LHCN-M2 (cell line): ENCODE data around the gene MCM6. TPM values are rescaled to one million over a fixed set of nuclear protein-coding genes. Genes with fewer than 3 reads are reported as not detected.
"Not testable (repeated sequence)": the region's sequence is repeated elsewhere in the genome, so short reads cannot be mapped to it uniquely, and the experiment has no call there.

Experiments
- DNase-seq: peaks from one replicate; pipeline ENCODE4 v3.0.0-alpha.2; 2012; ENCODE audit warnings: low read depth
- total RNA-seq: library from RNA; depleted of rRNA; stranded (reverse); fragments of >200 nt; gene quantifications from 2 replicates; pipeline ENCODE4 v1.2.3, GENCODE V29; 2014

MCM6 gene
- total RNA-seq, 1 experiment from 2014 or later: 34.6 TPM

DNA sequence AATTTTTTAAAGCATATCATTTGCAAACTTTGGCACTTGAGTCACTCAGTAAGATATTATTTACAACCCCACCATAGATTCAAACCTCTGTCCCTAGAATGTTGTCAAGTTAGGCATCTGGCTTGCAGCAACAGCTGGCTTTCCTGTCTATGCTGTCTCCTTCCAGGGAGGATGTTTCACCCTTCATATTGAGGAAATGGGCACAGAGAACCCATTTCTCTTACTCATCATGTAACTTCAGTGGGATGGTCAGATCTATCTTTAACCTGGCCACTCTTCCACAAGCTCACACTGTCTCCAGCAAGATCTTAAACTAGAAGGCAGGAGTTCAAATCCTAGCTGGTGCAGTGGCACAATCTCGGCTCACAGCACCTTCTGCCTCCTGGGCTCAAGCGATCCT, 55.1 kb downstream of the MCM6 start:
- no peak for DNase-seq

DNA sequence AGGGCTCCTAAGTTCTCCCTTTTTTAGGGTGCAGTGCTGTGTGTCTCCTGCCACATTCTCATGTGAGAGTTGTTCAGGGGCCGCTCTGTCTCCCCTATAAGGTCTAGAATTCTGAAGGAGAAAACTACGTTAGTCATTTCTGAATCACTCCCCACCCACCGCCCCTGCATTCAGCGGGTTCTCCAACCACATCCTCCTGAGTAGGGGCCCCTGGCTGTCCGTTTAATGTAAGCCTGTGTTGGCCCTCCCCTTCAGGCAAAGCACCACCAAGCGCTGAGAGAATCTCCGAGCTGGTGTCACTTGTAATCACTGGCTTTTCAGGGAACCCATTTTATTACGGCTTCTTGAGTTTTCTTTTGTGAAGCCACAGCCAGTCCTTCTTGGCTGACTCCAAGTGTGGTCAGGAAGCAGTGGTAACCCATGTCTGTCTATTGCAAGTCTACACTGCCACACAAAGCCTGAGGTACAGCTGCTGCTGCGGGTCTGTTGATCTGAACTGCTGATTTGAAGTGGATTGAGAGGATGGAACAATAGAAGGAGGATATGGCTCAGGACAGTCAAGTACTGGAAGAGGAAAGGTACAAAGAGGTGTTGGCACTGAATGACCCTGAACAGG, 56.1 kb downstream of the MCM6 start:
- peak; percentile 60 for DNase-seq

DNA sequence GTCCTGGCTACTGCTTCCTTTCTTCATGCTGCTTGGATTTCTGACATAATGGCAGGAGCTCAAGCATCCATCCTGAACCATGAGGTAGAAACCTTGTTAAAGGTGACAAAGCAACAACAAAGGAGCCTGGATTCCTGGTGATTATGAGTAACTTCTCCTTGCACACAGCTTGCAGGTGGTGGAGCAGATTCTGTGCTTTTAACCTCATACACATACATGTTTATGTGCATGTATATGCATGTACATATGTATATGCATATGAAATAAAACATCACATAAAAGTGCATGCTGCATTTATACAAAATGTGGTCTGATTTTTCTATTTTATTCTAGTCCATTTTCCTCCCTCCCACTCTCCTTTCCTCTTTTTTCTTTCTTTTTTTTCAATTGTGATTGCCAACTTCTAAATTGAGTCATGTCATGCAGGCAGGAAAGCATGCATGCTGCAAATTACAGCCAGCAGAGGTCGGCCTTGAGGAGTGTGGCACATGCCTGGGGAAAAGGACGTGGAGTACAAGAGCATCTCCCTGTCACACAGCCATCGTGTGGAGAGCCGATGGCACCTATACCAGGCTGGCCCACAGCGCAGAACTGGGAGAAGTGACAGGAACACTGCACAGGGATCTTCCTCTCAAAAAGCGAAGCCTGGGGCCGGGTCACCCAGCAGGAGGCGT, 57.2 kb downstream of the MCM6 start:
- DNase-seq: peak; percentile 29

DNA sequence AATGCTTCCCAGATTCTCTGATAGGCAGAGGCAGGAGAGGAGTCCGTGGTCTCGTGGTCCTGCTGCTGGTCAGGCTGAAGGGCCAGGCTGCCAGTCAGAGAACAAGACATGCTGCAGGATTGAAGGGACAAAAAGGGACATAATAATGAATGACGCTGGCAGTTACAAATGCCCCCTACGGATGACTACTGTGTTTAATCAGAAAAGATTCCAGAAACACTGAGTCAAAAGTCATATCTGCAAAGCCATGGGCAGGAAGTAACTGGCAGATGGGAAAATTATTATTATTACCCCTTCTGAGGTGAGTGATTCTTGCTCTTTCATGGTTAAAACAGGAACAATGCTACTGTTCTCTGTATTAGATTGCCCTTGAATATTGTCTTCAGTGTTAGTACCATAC, 58.3 kb downstream of the MCM6 start:
- no peak for DNase-seq

DNA sequence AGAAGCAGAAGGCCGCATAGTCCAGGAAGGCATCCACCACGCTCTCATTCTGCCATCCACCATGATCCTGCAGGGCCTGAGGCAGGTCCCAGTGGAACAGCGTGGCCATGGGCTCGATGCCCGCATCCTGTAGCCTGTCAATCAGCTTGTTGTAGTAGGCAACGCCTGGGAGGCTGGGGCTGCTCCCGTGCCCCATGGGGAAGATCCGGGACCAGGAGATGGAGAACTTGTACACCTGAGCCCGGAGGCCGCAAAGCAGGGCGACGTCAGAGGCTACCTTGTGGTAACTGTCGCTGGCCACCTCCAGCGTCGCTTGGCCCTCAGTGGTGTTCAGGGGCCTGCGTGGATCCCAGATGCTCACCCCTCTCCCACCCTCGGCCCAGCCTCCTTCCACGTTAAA, 58.8 kb downstream of the MCM6 start:
- no peak for DNase-seq

DNA sequence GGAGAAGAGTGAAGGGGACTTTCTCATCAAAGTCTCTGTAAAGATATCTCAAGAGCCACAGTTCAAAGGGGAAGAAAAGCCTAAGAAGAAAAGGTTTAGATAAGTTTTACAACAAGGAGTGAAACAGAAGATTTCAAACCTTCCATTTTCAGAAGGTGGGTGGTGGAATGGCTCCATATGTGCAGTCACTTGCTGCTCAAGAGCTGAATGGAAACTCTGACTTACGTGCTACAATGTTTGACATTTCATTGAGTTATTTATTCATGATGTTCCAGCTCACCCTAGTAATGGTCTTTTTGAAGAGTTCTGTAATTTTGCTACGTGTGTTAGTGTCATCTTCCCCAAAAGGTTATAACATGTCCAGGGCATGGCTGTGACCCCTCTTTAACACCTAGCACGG, 61.0 kb downstream of the MCM6 start:
- no peak for DNase-seq

DNA sequence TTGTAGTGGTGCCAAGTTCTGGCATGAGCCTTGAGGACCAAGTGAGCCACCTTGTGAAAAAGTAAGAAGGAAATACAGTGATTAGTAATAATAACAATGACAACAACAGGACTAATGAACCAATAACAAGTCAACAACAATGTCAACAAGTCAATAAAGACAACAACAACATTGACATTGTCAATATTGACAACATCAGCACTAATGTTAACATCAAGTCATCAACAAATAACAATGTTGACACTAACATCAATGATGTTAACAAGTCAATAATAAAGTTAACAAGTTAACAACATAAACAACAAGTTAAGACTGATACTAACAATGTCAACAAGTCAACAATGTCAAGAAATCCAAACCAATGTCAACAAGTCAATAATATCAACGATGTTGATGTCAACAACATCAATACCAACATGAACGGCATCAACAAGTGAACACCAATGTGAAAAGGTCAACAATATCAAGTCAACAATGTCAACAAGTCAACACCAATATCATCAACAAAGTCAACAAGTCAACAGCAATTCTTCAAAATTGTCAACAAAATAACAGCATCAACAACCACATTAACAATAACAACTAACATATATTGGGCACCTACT, 63.2 kb downstream of the MCM6 start:
- DNase-seq: no peak

DNA sequence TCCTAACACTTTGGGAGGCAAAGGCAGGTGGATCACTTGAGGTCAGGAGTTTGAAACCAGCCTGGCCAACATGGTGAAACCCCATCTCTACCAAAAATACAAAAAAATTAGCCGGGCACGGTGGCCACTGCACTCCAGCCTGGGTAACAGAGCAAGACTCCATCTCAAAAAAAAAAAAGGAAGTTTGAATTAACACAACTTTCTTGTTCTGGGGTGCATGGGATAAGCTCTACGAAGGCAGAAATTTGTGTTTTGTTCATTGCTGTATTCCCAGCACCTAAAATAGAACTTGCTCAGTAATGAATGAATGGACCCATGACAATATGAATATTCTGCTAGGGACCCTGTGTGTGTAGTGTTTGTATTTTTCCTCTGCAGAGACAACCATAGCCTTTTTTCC, 68.4 kb downstream of the MCM6 start:
- not testable (repeated sequence) for DNase-seq

DNA sequence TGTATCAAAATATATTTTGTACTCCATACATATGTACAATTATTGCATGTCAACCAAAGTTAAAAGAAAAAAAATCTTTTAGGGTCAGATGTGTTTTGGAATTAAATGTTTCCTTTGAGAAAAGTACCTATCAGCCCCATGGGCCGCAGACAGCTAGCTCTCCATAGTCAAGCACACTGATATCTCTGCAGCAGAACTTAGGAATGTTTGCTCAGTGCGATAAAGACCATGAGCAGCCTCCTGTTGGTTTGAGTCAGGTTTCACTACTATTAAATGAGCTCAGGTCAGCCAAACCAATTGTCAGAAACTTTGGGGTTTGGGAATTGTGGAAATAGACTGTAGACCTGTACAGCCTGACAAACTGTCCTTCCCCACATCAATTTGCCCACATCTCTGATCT, 73.0 kb downstream of the MCM6 start:
- no peak for DNase-seq

DNA sequence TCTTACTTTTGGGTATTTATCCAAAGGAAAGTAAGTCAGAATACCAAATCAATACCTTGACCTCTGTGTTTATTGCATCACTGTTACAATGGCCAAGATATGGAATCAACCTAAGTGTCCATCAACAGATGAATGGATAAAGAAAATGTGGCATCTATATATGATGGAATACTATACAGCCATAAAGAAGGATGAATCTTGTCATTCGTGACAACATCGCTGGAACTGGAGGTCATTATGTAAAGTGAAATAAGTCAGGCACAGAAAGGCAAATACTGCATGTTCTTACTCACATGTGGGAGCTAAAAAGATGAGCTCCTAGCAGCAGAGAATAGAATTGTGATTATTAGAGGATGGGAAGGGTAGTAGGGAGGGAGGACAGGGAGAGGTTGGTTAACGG, 73.9 kb downstream of the MCM6 start:
- no peak for DNase-seq

DNA sequence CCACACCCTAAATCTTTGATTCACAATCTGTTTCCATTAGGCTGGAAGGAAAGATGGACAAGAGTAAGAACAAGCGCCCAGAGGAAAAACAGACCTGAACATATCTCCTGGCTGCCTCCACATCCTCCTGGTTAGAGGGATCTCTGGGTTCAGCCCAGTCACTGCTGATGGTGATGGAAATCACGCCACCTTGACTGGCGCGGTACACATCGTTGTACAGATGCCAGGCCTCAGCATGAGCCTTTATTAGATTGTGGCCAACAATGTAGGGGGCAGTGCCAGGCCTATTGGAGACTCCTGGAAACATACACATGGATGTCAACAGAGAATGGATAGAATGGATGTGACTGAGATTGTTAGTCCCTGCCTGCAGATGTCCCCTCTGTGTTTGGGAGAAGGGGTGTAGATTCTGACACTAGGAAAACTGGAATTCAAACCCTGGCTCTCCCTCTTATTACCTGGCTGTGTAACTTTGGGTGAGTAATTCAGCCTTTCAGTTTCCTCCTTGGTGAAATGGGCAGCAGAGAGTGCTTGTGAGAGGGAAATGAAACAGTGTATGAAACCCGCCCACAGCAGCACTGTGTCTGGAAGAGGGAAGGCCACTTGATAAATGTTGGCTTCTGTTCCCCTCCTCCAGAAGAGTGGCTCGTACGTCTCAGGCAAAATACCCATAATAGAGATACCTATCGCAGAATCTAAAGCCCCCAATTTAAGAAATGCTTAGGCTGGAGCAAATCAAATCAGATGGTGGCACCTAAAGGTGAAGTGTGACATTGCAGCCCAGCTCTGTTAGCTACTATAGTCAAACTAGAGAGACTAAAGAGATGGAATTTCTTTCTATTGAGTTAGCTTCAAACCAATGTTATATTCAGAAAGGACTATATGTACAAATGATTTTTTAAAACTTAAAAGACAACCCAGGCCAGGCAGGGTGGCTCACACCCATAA, 75.5 kb downstream of the MCM6 start:
- no peak for DNase-seq

DNA sequence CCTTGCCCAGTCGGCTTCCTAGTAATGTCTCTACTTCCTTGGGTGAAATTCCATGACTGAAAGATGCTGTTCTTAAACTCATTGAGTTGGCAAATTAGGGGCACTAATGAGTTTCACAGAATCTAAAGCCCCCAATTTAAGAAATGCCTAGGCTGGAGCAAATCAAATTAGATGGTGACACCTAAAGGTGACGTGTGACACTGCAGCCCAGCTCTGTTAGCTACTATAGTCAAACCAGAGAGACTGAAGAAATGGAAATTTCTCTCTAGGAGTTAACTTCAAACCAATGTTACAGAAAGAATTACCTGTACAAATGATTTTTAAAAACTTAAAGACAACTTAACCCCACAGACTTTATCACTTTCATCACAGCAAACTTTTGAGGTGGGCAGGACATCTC, 76.5 kb downstream of the MCM6 start:
- DNase-seq: no peak

DNA sequence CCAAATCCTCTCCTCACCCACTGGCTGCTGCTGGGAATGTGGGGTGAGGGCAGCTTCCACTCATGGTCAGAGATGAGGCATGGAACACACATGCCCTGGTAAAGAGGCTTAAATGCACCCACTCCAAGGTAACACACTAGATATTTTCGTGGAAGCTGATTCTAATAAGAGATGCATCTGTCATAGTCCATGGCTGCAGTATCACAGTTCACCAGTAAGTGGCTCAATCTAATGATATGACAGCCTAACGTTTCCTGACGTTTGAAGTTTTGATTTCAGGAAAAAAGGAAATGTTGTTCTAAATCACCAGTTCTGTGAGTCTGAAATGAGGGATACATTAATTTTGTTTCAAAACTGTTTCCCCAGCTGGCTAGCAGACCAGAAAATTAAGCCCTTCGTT, 77.5 kb downstream of the MCM6 start:
- DNase-seq: no peak

DNA sequence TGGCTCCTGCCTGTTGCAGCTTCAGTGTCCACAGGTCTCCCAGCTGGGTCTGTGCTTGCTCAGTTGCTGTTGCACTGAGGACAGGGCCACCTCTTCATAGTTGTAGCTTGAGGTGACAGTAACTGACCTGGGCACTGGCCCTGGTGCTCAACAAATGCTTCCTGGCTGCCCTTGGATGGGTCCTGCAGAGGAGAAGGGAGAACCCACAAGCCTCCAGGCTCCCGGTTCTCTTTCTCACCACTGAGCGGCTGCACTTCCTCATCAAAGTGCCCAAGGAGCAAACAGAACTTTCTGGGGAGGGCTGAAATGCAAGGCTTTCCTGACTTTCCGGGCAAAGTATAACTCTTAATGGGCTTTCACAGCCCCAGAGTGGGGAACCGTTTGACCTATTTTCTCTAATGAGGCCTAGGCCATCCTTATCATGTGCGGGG, 78.0 kb downstream of the MCM6 start:
- DNase-seq: no peak

DNA sequence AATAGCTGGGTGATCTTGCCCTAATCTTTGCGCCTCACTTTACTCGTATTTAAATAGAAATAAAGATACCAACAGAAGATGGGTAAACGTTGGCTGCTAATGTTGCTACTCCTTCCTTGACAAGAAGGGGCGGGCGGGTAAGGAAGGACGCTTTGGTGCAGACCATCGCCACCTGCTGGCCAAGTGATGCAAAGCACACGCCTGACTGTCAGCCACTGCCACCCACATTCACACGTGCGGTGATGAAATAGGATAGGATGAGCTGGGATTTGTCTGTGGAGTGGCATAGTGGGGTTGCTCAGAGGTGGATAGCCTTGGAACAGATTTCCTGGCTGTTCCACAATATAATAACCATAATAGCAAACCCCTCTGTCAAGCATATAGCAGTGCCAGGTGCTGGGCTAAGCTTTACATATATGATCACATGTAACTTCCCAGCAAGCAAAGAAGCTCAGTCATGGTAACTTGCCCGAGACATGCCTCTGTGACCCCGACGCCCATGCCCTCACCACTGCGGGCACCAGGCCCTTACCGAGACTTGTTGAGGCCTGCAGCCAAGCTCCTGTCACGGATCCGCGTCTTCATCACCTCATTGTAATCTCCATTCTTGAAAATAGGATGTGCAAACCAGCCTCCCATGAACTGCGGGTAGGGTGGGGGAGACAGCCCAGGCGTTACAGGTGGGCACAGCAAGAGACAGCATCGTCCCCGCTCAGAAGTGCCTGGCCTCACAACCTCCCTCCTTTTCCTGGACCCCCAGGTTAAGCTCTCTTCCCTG, 78.6 kb downstream of the MCM6 start:
- DNase-seq: peak; percentile 78

DNA sequence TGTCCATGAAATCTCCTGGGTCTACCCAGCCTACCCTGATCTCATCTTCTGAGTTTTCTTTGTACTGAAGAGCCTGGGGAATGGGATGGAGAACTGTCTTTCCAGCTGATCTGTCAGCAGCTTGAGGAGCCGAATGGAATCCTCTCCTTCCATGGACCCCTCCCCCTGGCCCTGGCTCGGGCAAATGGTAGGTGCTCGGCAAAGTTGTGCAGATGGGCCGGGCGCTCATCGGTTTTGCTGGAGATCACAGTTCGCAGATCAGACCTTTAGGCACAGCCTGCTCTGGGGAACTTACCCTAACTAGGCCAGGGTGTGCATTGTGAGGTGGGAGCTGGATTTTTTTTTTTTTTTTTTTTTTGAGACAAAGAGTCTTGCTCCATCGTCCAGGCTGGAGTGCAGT, 79.6 kb downstream of the MCM6 start:
- DNase-seq: no peak

DNA sequence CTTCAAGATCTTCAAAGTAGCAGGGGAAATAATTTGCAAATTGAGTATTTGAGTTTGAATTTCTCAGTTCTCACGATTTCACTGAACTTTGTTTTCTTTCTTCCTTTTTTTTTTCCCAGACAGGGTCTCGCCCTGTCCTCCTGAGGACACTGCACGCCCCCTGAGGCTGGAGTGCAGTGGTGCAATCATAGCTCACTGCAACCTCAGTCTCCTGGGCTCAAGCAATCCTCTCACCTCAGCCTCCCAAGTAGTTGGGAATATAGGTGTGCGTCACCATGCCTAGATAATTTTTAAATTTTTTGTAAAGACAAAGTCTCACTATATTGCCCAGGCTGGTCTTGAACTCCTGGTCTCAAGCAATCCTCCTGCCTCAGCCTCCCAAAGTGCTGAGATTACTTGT, 80.6 kb downstream of the MCM6 start:
- not testable (repeated sequence) for DNase-seq

DNA sequence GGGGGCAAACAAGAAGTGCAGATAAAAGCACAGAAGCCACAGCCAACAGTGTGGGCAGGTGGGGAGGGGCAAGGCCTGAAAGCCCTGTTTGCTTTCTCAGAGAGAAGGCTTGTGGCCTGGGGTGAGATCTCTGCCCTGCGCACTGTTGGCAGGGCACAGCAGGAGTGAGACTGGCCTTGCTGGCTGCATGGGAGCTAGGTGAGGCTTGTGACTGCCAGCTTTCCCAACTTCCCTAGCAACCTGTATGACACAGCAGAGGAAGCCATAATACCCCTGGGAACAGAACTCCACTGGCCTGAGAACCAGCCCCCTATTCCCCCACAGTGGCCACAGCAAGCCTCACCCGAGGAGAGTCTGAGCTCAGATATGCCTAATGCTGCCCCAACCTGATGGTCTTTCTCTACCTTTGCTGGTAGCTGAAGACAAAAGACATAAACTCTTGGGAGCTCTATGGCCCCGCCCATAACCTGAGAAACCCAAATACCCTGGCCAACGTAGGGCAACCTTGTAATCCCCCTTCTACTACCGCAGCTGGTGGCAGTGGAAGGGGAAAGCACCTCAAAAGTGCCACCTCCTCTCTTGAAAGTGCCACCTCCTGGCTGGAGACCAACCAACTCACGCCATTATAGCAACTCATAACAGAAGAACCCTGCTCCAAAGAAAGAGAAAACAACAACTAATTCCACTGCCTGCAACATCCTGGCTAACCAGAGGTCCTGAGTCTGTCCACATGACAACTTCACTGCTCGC, 83.7 kb downstream of the MCM6 start:
- no peak for DNase-seq

DNA sequence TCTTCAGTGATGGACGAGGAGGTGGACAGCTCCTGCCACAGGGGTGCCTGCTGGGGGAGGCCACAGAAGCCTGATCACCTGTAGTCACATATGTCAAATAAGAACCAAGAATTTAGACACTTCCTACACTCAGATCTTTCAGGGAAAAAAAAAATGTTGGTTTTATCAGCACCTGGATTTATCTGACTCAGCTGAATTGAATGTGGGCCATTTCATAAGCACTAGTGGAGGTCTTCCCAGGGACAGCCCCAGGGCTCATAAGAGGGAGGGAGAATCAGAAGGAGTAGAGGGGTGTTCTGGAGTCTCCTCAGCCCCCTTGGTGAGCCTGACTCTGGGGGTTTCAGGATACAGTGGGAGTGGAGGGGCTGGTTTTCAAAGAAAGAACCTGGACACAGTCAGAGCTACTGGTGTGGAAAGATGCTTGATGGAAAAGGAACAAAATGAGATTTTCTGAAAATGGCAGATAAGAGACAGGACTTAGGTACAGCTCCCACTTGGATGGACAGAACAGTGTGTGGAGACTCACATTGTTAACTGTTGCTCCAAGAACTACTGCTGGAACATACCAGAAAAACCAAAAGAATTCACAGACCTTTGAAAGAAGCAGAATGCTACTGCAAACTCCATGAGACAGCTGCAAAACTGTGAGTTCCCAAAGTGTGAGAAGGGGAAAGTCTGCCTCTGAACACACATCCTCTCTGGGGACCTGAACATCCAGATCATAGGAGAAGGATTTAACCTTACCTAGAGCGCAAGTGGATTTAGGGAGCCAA, 84.6 kb downstream of the MCM6 start:
- peak; percentile 84 for DNase-seq

DNA sequence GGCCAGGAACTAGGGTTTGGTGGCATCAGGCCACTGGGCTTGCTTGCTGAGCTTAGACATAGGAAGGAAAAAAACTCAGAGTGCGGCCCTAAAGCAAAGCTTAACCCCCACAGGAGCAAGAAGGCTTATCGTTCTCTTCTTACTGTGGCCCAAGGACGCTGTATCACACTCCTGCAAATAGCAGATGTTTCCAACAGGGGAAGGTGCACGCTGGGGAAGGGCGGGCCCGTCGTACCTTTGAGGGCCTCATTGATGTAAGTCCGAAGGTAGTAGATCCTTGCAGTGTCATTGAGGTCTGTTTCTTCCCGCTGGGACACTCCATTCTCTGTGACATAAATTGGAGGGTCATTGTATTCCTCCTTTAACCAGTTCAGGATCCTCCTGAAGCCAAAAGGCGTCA, 85.8 kb downstream of the MCM6 start:
- no peak for DNase-seq
